Choroid plexus epithelial cell (primary cell): ENCODE results near the gene HDAC11.

Experiments
- DNase-seq: peaks from one replicate; pipeline ENCODE4 v3.0.0-alpha.2; 2010; ENCODE audit warnings: low read depth
- H3K4me3 ChIP-seq: 2 replicates; pipeline ENCODE4 v1.5.1; 2011; ENCODE audit warnings: low read depth, mild to moderate bottlenecking, control low read depth, low read length, moderate library complexity
- CTCF ChIP-seq: conservative IDR thresholded peaks from 2 replicates; pipeline ENCODE4 v1.5.1; 2011; ENCODE audit warnings: low read depth, mild to moderate bottlenecking, control low read depth, inconsistent platforms, low read length, moderate library complexity

Gene HDAC11

GRCh38 chr3:13452490-13453335, 27.4 kb upstream of the HDAC11 start:
- peak; percentile 72 for TF ChIP-seq CTCF
- DNase-seq: peak; percentile 79
- peak overlapping the region; percentile 26 for H3K4me3 ChIP-seq

- H3K4me3 ChIP-seq: no peak overlapping the region
- no peak for DNase-seq
- no peak for TF ChIP-seq CTCF
Measured at GRCh38 chr3:13455644-13456043, 24.5 kb upstream of the HDAC11 start.

- H3K4me3 ChIP-seq: no peak overlapping the region
- TF ChIP-seq CTCF: no peak
- DNase-seq: no peak
Measured at GRCh38 chr3:13457593-13457992, 22.5 kb upstream of the HDAC11 start.

- H3K4me3 ChIP-seq: no peak overlapping the region
- no peak for DNase-seq
- no peak for TF ChIP-seq CTCF
Measured at GRCh38 chr3:13459605-13460340, 20.3 kb upstream of the HDAC11 start.

GRCh38 chr3:13460341-13460736, 19.8 kb upstream of the HDAC11 start:
- no peak for TF ChIP-seq CTCF
- no peak for DNase-seq
- H3K4me3 ChIP-seq: no peak overlapping the region

- peak; percentile 79 for TF ChIP-seq CTCF
- DNase-seq: peak; percentile 70
- no peak overlapping the region for H3K4me3 ChIP-seq
Measured at GRCh38 chr3:13461169-13462124, 18.7 kb upstream of the HDAC11 start.
